Measurements from ENCODE around the gene SYTL2.
A peak's percentile ranks its signal among the peaks of the same experiment; 100 is the strongest.

Gene SYTL2

DNA sequence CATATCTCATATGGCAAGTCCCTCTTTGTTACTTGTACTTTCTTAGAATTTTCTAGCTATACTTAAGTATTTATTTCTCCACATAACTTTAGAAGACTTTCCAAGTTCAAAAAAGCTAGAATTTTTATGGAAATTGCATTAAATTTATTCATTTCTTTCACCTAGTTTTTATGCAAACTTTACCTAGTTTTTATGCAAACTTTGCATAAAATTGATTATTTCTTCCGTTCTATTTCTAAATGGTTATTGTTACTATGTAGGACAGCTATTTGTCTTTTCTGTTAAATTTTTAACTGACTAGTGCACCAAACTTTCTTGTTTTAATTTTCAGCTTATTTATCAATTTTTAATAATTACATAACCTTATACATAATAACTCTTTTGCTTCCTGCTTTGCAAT lies 142.8 kb downstream of the SYTL2 start:
- TF ChIP-seq, protein P1, sequence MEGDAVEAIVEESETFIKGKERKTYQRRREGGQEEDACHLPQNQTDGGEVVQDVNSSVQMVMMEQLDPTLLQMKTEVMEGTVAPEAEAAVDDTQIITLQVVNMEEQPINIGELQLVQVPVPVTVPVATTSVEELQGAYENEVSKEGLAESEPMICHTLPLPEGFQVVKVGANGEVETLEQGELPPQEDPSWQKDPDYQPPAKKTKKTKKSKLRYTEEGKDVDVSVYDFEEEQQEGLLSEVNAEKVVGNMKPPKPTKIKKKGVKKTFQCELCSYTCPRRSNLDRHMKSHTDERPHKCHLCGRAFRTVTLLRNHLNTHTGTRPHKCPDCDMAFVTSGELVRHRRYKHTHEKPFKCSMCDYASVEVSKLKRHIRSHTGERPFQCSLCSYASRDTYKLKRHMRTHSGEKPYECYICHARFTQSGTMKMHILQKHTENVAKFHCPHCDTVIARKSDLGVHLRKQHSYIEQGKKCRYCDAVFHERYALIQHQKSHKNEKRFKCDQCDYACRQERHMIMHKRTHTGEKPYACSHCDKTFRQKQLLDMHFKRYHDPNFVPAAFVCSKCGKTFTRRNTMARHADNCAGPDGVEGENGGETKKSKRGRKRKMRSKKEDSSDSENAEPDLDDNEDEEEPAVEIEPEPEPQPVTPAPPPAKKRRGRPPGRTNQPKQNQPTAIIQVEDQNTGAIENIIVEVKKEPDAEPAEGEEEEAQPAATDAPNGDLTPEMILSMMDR (IDR thresholded peaks at IDR 0.05; ENCODE audit: control insufficient read depth, insufficient read depth, low read depth, low read length, missing control alignments) = no peak

DNA sequence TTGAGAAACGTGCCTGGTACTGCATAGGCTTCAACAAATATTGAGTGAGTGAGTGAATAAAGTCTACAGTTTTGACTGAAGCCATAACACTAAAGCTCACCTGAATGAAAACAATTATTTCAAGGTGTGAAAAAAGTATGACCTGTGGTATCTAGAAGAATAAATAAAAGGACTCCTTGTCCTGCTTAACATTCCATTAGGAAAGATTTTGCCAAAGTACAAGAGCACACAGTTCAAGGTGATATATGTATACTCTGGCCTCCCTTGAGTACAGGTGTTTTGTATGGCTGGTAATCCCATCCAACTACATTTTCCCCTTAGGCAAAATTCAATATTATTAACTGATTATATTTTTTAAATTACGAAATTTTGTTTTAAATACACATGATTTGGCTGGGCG lies 144.3 kb downstream of the SYTL2 start:
- H3K4me3 ChIP-seq (ENCODE audit: control insufficient read depth, low read depth, low read length) = no peak overlapping the region
- TF ChIP-seq, protein P1 (IDR thresholded peaks at IDR 0.05; ENCODE audit: control insufficient read depth, insufficient read depth, low read depth, low read length, missing control alignments) = no peak
- DNase-seq (ENCODE audit: low read depth) = no peak

More for the DNA sequence above, 142.8 kb downstream of the SYTL2 start:
- DNase-seq (ENCODE audit: low read depth) = no peak
- no peak overlapping the region for H3K4me3 ChIP-seq (ENCODE audit: control insufficient read depth, low read depth, low read length)

DNA sequence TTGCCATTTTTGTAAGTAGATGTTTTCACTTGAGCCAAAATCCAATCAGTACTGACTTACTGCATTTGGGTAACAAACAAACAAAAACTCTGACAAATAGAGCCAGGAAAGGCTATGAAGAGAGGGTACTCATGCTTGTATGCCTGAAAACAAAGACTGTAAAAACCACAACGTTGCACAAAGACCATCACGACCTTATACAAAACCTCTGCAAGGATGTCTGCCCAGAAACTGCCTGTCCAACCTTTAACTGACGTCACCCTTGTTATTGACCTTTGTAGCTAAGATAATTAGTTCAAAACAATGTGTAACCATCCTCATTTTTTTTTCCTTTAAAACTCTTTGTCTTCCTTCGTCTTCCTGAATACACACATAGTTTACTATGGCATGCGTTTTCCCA lies 145.2 kb downstream of the SYTL2 start:
- no peak overlapping the region for H3K4me3 ChIP-seq (ENCODE audit: control insufficient read depth, low read depth, low read length)

DNA sequence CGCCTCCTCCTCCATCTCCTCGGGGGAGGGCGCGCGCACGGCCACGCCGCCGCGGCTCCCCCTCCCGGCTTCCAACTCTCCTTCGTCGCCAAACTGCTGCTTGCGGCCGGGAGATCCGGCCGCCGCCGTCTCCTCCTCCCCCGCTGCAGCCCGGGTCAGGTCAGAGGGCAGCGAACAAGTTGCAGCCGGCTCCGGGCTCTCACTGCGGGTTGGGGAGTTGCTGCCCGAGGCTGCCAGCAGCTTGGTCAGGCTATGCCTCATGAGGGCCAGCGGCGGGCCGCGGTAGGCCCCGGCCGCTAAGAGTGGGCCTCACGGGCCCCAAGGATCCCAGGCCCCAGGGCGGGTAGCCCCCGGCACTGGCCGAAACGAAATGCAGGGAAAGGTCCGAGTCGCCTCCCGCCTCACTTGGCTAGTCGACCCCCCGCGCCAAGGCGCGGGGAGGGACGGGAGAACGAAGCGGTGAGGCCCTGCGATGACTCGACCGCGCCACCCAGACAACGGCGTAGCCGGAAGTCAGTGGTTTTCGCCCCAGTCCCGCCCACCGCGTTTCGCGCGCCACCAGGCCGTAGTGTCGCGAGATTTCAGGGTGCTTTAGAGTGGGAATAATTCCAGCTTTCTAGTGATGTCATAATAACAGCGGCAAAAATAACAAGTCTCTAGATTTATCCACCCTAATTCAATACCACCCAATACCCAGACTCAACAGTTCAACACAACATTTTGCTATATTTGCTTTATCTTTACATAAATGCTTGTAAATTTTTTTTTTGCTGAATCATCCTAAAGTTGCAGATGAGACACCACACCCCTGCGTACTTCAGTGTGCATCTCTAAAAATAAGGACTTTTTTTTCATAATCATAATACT lies 146.1 kb downstream of the SYTL2 start, which contains the start of gene CREBZF:
CREBZF (minus strand) TSS at position 515 of the 867 bp plus-strand sequence; CDS start at position 261, 254 bp downstream.
- TF ChIP-seq, protein P1 (IDR thresholded peaks at IDR 0.05; ENCODE audit: control insufficient read depth, insufficient read depth, low read depth, low read length, missing control alignments) = peak; percentile 6
- peak; percentile 76 for DNase-seq (ENCODE audit: low read depth)
- H3K4me3 ChIP-seq (ENCODE audit: control insufficient read depth, low read depth, low read length) = peak within 1 kb of the TSS; percentile 72

More for the DNA sequence above, 145.2 kb downstream of the SYTL2 start:
- TF ChIP-seq, protein P1 (IDR thresholded peaks at IDR 0.05; ENCODE audit: control insufficient read depth, insufficient read depth, low read depth, low read length, missing control alignments) = no peak
- DNase-seq (ENCODE audit: low read depth) = no peak

DNA sequence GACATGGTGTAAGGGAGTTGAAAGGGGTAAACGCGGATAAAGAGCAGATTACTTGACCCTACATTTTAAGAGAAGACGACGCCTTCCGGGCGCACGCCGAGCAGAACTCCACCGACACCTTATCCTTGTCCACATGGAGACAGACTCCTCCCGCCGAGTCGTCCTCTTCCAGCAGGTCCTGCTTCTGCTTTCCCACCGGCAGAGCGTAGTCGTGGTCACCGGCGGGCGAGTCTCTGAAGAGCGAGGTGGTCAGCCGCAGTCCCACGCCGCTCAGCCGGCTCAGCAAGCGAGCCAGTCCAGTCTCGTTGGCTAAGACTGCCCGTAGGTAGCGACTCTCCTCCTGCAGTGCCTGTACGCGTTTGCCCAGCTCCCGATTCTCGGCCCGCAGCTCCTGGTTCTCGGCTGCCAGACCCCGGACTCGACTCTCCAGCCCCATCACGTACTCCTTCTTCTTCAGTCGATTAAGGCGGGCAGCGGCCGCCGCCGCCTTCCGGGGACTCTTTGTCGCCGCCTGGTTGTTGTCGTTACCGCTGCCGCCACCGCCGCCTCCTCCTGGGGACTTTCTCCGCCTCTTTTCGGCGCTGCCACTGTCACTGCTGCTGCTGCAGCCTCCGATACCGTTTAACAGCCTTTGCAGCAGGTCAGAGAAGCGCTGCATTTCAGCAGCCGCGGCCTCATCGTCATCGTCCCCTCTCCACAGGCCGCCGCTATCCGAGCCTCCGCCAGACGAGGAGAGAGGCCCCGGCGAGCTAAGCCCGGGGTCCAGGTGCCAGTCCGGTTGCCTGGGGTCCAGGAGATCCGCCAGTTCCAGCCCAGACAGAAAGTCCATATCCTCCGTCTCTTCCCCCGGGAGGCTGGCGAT lies 147.0 kb downstream of the SYTL2 start:
- TF ChIP-seq, protein P1 (IDR thresholded peaks at IDR 0.05; ENCODE audit: control insufficient read depth, insufficient read depth, low read depth, low read length, missing control alignments) = peak; percentile 60
- DNase-seq (ENCODE audit: low read depth) = no peak
- peak overlapping the region; percentile 72 for H3K4me3 ChIP-seq (ENCODE audit: control insufficient read depth, low read depth, low read length)

DNA sequence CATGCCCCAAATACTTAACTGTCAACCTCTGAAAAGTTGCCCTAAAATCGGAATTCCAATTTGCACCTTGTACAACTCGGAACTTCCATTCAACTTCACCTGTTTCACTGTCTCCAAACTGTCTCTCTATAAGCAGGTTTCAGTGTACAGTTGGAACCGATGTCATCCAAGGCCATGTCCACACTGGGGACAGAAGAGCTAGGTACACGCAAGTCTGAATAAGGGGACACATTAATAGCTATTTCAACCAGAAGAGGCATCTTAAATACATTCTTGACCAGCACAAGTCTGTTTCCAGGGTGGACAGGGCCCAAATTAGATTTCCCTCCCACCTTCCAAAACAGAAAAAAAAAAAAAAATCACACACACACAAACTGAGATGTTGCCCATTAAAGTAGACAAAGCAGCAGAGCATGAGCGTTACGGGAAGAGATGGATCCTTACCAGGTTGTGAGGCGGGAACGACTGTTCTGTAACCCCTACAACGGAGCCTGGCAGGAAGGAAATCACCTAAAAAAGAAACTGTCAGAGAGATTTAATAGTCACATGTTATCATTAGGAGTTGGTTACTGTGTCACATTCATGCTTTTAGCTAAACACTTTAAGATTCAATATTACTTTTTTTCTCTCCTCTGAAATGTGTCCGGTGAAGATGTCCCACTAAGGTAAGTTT lies 147.7 kb downstream of the SYTL2 start:
- no peak for DNase-seq (ENCODE audit: low read depth)
- TF ChIP-seq, protein P1 (IDR thresholded peaks at IDR 0.05; ENCODE audit: control insufficient read depth, insufficient read depth, low read depth, low read length, missing control alignments) = no peak
- peak overlapping the region; percentile 72 for H3K4me3 ChIP-seq (ENCODE audit: control insufficient read depth, low read depth, low read length)
